HG03439 (cell line): ENCODE results near the gene BACH1.
"Not testable (repeated sequence)": the region's sequence is repeated elsewhere in the genome, so short reads cannot be mapped to it uniquely, and the experiment has no call there.

Source experiments
- ATAC-seq: cut with Tn5 transposase; IDR thresholded peaks from one replicate; pipeline ENCODE4 v1.9.1; 2021; ENCODE audit warnings: mild to moderate bottlenecking, moderate library complexity; ENCODE audit not compliant: unreplicated experiment

Gene BACH1

GRCh38 chr21:29342363-29342957, 43.7 kb downstream of the BACH1 start:
- peak; percentile 51 for ATAC-seq

GRCh38 chr21:29343519-29343918, 44.8 kb downstream of the BACH1 start:
- ATAC-seq = no peak

GRCh38 chr21:29346281-29346680, 47.6 kb downstream of the BACH1 start:
- no peak for ATAC-seq

- ATAC-seq = no peak
Measured at GRCh38 chr21:29346771-29347170, 48.0 kb downstream of the BACH1 start.

GRCh38 chr21:29347274-29347681, 48.6 kb downstream of the BACH1 start:
- no peak for ATAC-seq

- ATAC-seq = no peak
Measured at GRCh38 chr21:29349702-29350101, 51.0 kb downstream of the BACH1 start.

- no peak for ATAC-seq
Measured at GRCh38 chr21:29350246-29350779, 51.6 kb downstream of the BACH1 start.

GRCh38 chr21:29351691-29352090, 53.0 kb downstream of the BACH1 start:
- ATAC-seq = no peak

GRCh38 chr21:29355043-29355710, 56.5 kb downstream of the BACH1 start:
- not testable (repeated sequence) for ATAC-seq

- not testable (repeated sequence) for ATAC-seq
Measured at GRCh38 chr21:29356291-29356690, 57.6 kb downstream of the BACH1 start.

- ATAC-seq = not testable (repeated sequence)
Measured at GRCh38 chr21:29356810-29357209, 58.1 kb downstream of the BACH1 start.

GRCh38 chr21:29359718-29360117, 61.0 kb downstream of the BACH1 start:
- no peak for ATAC-seq

GRCh38 chr21:29360799-29361765, 62.4 kb downstream of the BACH1 start:
- no peak for ATAC-seq

- ATAC-seq = no peak
Measured at GRCh38 chr21:29362758-29363157, 64.0 kb downstream of the BACH1 start.

GRCh38 chr21:29365661-29366265, 67.0 kb downstream of the BACH1 start:
- ATAC-seq = no peak

GRCh38 chr21:29366532-29366931, 67.8 kb downstream of the BACH1 start:
- no peak for ATAC-seq

- ATAC-seq = no peak
Measured at GRCh38 chr21:29367335-29367734, 68.6 kb downstream of the BACH1 start.

- no peak for ATAC-seq
Measured at GRCh38 chr21:29368906-29369305, 70.2 kb downstream of the BACH1 start.

- no peak for ATAC-seq
Measured at GRCh38 chr21:29371464-29371863, 72.7 kb downstream of the BACH1 start.

- ATAC-seq = peak; percentile 79
Measured at GRCh38 chr21:29372063-29372802, 73.5 kb downstream of the BACH1 start.
